Measurements from ENCODE around the gene SLC49A4. TPM values are rescaled to one million over a fixed set of nuclear protein-coding genes. Genes with fewer than 3 reads are reported as not detected.

The SLC49A4 gene
- total and polyA plus RNA-seq, 2 of the 13 experiments (the other 11 are each of a cell fraction or from before 2014, with no cell fraction given) = 6.5 to 16.3 TPM

DNA sequence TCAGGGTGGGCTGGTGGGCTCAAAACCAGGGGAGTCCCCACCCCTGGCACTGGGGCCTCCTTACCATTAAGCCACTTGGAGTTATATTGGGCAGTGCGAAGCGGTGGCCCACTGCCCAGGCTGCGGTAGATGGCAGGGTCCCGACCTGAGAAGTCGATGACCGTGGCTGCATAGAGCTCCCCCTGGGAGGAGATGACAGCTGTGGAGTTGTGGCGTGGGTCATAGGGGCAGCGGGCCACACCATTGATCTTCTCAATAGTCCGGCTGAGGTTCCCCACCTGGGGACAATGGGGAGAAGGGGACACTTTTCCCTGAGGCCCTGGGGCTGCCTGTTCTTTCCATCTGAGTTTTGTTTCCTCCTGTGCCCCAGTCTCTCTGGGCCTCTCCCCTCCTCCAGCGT is 132.9 kb downstream of the SLC49A4 start (continued):
- no peak for TF ChIP-seq KDM3A (CRISPR knock-in tag; IDR thresholded peaks at IDR 0.05; ENCODE audit: low read depth)
- TF ChIP-seq, protein P1, sequence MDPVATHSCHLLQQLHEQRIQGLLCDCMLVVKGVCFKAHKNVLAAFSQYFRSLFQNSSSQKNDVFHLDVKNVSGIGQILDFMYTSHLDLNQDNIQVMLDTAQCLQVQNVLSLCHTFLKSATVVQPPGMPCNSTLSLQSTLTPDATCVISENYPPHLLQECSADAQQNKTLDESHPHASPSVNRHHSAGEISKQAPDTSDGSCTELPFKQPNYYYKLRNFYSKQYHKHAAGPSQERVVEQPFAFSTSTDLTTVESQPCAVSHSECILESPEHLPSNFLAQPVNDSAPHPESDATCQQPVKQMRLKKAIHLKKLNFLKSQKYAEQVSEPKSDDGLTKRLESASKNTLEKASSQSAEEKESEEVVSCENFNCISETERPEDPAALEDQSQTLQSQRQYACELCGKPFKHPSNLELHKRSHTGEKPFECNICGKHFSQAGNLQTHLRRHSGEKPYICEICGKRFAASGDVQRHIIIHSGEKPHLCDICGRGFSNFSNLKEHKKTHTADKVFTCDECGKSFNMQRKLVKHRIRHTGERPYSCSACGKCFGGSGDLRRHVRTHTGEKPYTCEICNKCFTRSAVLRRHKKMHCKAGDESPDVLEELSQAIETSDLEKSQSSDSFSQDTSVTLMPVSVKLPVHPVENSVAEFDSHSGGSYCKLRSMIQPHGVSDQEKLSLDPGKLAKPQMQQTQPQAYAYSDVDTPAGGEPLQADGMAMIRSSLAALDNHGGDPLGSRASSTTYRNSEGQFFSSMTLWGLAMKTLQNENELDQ (CRISPR knock-in tag; IDR thresholded peaks at IDR 0.05; ENCODE audit: borderline replicate concordance) = no peak
- TF ChIP-seq ZNF883 (CRISPR knock-in tag; IDR thresholded peaks at IDR 0.05; ENCODE audit: not compliant biosample characterization) = no peak

DNA sequence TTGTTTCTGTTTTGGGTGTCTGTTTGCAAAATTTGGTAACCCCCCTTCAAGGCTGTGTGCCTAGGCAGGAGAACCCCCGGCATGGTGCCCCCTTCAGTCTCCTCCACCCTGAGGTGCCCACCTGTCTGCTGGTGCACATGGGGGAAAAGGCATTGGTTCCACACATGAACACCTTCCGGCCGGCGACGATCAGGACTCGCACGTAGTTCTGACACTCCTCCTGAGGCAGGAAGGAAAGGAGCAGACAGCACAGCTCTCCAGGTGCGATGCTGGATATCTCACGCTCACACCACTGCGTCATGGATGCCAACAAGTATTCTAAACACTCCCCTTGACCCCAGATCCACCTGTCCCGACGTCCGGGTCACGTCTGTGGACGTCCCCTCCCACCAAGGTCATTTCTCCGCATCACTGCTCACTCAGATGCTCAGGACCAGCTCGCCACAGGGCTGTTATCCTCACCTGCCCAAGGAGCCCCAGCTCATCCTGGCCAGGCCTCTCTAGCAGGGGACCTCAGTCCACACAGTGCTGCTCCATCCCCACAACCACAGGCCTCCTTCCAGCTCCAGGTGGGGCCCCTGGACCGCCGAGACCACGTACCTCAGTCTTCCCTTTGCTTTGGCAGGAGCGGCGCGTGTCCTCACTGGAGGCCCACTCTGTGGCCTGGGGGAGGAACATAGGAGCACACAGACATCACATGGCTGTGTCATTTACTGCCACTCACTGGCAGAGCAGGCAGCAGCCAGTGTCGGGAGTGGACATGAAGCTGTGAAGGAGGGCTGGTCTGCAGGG is 133.7 kb downstream of the SLC49A4 start:
- ChIA-PET CTCF (ENCODE audit: low intra/inter-chr PET ratio, low total read pairs) (no interaction called here), POLR2A (no interaction called here)
- Histone ChIP-seq H4K20me1 (ENCODE audit: insufficient read depth, low read length) (no peaks in the 10 kb centered on the region), H3K4me3 (replicated peaks in 1 of 3; ENCODE audit: insufficient read depth in 1 of 3, low read depth in 2 of 3, low read length in 3 of 3) (no peak overlapping the region), H3K27me3 (ENCODE audit: control insufficient read depth in 1 of 2, insufficient read depth in 2 of 2, low read length in 2 of 2) (peaks cover 2 to 26% of the 10 kb centered on the region in 2 experiments; a peak in 3 of 5 replicates), H3K79me2 (ENCODE audit: insufficient read depth, low read length) (no peaks in the 10 kb centered on the region), H3K9ac (ENCODE audit: insufficient read depth, low read depth, low read length) (no peak overlapping the region), H3K4me1 (ENCODE audit: insufficient read depth, low read length) (peaks cover 41% of the 10 kb centered on the region), H3K4me2 (ENCODE audit: low read depth, low read length) (no peak overlapping the region), H2AFZ (ENCODE audit: low read length) (no peak overlapping the region), H3K9me3 (ENCODE audit: low read length) (no peaks in the 10 kb centered on the region), H3K36me3 (replicated peaks in 1 of 2; ENCODE audit: control insufficient read depth in 1 of 2, insufficient read depth in 2 of 2, low read length in 2 of 2) (no peaks in the 10 kb centered on the region), H3K27ac (ENCODE audit: extremely low read length, insufficient read depth, low read length) (no peak overlapping the region)
- in situ Hi-C loops (cut with HindIII; ENCODE audit: extremely low pct_ligation_motif_present, low pct_unique_long_range_greater_than_20kb) = no loop called here
- FAIRE-seq = no peak
- WGBS (ENCODE audit: low lambda C conversion rate) = 60% methylated on average over 14 of the region's 24 CpGs
- no TSS peak for BruUV-seq (replicated peaks)
- ATAC-seq = peak; percentile 32
- DNase-seq (ENCODE audit: low spot score) = no peak
- intact Hi-C loops (cut with micrococcal nuclease; ENCODE audit: unreplicated experiment) = no loop called here
- TF ChIP-seq, protein P2, sequence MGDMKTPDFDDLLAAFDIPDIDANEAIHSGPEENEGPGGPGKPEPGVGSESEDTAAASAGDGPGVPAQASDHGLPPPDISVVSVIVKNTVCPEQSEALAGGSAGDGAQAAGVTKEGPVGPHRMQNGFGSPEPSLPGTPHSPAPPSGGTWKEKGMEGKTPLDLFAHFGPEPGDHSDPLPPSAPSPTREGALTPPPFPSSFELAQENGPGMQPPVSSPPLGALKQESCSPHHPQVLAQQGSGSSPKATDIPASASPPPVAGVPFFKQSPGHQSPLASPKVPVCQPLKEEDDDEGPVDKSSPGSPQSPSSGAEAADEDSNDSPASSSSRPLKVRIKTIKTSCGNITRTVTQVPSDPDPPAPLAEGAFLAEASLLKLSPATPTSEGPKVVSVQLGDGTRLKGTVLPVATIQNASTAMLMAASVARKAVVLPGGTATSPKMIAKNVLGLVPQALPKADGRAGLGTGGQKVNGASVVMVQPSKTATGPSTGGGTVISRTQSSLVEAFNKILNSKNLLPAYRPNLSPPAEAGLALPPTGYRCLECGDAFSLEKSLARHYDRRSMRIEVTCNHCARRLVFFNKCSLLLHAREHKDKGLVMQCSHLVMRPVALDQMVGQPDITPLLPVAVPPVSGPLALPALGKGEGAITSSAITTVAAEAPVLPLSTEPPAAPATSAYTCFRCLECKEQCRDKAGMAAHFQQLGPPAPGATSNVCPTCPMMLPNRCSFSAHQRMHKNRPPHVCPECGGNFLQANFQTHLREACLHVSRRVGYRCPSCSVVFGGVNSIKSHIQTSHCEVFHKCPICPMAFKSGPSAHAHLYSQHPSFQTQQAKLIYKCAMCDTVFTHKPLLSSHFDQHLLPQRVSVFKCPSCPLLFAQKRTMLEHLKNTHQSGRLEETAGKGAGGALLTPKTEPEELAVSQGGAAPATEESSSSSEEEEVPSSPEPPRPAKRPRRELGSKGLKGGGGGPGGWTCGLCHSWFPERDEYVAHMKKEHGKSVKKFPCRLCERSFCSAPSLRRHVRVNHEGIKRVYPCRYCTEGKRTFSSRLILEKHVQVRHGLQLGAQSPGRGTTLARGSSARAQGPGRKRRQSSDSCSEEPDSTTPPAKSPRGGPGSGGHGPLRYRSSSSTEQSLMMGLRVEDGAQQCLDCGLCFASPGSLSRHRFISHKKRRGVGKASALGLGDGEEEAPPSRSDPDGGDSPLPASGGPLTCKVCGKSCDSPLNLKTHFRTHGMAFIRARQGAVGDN (CRISPR knock-in tag; IDR thresholded peaks at IDR 0.05) = peak; percentile 30; the same call in 1 of the 2 replicates
- TF ChIP-seq, protein P3, sequence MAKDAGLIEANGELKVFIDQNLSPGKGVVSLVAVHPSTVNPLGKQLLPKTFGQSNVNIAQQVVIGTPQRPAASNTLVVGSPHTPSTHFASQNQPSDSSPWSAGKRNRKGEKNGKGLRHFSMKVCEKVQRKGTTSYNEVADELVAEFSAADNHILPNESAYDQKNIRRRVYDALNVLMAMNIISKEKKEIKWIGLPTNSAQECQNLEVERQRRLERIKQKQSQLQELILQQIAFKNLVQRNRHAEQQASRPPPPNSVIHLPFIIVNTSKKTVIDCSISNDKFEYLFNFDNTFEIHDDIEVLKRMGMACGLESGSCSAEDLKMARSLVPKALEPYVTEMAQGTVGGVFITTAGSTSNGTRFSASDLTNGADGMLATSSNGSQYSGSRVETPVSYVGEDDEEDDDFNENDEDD (CRISPR knock-in tag; IDR thresholded peaks at IDR 0.05; ENCODE audit: borderline replicate concordance) = no peak
- TF ChIP-seq ZNF496 (CRISPR knock-in tag; IDR thresholded peaks at IDR 0.05; ENCODE audit: insufficient replicate concordance) = no peak
- TF ChIP-seq ZNF674 (CRISPR knock-in tag; IDR thresholded peaks at IDR 0.05; ENCODE audit: low read depth) = no peak
- TF ChIP-seq SP4 (CRISPR knock-in tag; IDR thresholded peaks at IDR 0.05) = no peak
- TF ChIP-seq NAIF1 (CRISPR knock-in tag; IDR thresholded peaks at IDR 0.05; ENCODE audit: borderline replicate concordance) = no peak
- TF ChIP-seq, protein P4, sequence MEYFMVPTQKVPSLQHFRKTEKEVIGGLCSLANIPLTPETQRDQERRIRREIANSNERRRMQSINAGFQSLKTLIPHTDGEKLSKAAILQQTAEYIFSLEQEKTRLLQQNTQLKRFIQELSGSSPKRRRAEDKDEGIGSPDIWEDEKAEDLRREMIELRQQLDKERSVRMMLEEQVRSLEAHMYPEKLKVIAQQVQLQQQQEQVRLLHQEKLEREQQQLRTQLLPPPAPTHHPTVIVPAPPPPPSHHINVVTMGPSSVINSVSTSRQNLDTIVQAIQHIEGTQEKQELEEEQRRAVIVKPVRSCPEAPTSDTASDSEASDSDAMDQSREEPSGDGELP (IDR thresholded peaks at IDR 0.05; ENCODE audit: borderline replicate concordance, low read depth) = no peak

All from HepG2 (cell line).